Choroid plexus epithelial cell (primary cell): Measurements from ENCODE around the gene CD69.
A peak's percentile ranks its signal among the peaks of the same experiment; 100 is the strongest.
"Not testable (repeated sequence)": the region's sequence is repeated elsewhere in the genome, so short reads cannot be mapped to it uniquely, and the experiment has no call there.

Experiments used
- DNase-seq: peaks from one replicate; pipeline ENCODE4 v3.0.0-alpha.2; 2010; ENCODE audit warnings: low read depth
- H3K4me3 ChIP-seq: 2 replicates; pipeline ENCODE4 v1.5.1; 2011; ENCODE audit warnings: low read depth, mild to moderate bottlenecking, control low read depth, low read length, moderate library complexity
- TF ChIP-seq, protein P1 (sequence below): conservative IDR thresholded peaks from 2 replicates; pipeline ENCODE4 v1.5.1; 2011; ENCODE audit warnings: low read depth, mild to moderate bottlenecking, control low read depth, inconsistent platforms, low read length, moderate library complexity

Gene CD69

DNA sequence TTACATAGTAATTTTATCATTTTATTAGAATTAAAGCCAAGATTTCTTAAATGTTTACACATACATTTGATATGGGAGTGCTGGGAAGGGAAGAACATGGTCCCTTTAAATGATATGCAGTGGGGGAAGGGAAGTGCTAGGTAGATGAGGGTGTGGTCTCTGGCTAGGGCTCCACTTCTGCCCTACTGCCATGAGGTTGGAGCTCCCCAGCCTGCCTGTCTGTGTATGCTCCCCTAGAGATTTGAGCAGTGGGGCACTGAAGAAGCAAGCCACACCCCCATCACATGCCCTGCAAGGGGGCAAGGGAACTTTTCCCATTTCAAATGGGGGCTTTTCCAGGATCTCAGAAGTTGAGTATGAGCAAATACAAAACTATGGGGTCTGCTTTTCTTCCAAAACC, 53.3 kb downstream of the CD69 start:
- H3K4me3 ChIP-seq: no peak overlapping the region
- no peak for DNase-seq
- TF ChIP-seq, protein P1, sequence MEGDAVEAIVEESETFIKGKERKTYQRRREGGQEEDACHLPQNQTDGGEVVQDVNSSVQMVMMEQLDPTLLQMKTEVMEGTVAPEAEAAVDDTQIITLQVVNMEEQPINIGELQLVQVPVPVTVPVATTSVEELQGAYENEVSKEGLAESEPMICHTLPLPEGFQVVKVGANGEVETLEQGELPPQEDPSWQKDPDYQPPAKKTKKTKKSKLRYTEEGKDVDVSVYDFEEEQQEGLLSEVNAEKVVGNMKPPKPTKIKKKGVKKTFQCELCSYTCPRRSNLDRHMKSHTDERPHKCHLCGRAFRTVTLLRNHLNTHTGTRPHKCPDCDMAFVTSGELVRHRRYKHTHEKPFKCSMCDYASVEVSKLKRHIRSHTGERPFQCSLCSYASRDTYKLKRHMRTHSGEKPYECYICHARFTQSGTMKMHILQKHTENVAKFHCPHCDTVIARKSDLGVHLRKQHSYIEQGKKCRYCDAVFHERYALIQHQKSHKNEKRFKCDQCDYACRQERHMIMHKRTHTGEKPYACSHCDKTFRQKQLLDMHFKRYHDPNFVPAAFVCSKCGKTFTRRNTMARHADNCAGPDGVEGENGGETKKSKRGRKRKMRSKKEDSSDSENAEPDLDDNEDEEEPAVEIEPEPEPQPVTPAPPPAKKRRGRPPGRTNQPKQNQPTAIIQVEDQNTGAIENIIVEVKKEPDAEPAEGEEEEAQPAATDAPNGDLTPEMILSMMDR: no peak

DNA sequence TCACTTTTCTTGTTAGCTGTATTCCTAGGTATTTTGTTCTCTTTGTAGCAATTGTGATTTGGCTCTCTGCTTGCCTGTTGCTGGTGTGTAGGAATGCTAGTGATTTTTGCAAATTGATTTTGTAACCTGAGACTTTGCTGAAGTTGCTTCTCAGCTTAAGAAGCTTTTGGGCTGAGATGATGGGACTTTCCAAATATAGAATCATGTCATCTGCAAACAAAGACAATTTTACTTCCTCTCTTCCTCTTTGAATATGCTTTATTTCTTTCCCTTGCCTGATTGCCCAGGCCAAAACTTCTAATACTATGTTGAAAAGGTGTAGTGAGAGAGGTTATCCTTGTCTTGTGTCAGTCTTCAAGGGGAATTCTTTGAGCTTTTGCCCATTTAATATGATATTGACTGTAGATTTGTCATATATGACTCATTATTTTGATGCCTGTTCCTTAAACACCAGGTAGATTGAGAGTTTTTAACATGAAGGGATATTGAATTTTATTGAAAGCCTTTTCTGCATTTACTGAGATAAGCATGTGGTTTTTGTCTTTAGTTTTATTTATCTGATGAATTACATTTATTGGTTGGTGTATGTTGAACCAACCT, 54.5 kb downstream of the CD69 start:
- H3K4me3 ChIP-seq: no peak overlapping the region
- DNase-seq: peak; percentile 42
- TF ChIP-seq, protein P1: no peak

DNA sequence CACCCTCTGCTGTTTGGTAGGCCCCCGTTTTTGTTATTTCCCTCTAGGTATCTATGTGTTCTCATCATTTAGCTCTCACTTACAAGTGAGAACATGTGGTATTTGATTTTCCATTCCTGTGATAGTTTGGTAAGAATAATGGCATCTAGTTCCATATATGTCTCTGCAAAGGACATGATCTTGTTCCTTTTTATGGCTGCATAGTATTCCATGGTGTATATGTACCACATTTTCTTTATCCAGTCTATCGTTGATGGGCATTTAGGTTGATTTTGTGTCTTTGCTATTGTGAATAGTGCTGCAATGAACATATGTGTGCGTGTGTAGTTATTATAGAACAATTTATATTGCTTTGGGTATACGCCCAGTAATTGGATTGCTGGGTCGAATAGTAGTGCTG, 56.1 kb downstream of the CD69 start:
- not testable (repeated sequence) for H3K4me3 ChIP-seq, DNase-seq
